Measurements from ENCODE around the gene IFNG. TPM values are rescaled to one million over a fixed set of nuclear protein-coding genes. Genes with fewer than 3 reads are reported as not detected.

The IFNG gene
- total and polyA plus RNA-seq, 9 of the 15 experiments (the other 6 are each of a cell fraction or from before 2014, with no cell fraction given), result 0.38 TPM; not detected in 8

- TF ChIP-seq E2F8 (IDR thresholded peaks at IDR 0.05; ENCODE audit: low read depth, partially characterized antibody), result no peak
- no peak for TF ChIP-seq MCM7 (IDR thresholded peaks at IDR 0.05)
- 0 out of 2 replicates have a peak, but pooled peaks have one; percentile 28 for TF ChIP-seq ZNF143 (CRISPR knock-in tag; IDR thresholded peaks at IDR 0.05)
- no peak for TF ChIP-seq NR2F6 (CRISPR knock-in tag; IDR thresholded peaks at IDR 0.05)
- no peak for TF ChIP-seq ZBTB8A (IDR thresholded peaks at IDR 0.05; ENCODE audit: partially characterized antibody)
- TF ChIP-seq TSC22D4 (tag; IDR thresholded peaks at IDR 0.05), result no peak
- no peak for TF ChIP-seq PRPF4 (IDR thresholded peaks at IDR 0.05; ENCODE audit: insufficient read depth, low read depth, low read length, poor library complexity, severe bottlenecking)
- no peak for TF ChIP-seq ETV5 (CRISPR knock-in tag; IDR thresholded peaks at IDR 0.05; ENCODE audit: low read depth)
- no peak for TF ChIP-seq HMG20A (CRISPR knock-in tag; conservative IDR thresholded peaks at IDR 0.05)
- TF ChIP-seq MCM5 (IDR thresholded peaks at IDR 0.05; ENCODE audit: low read depth), result no peak
- TF ChIP-seq THRB (CRISPR knock-in tag; conservative IDR thresholded peaks at IDR 0.05), result no peak
- TF ChIP-seq CBFA2T3 (IDR thresholded peaks at IDR 0.05), result no peak
- no peak for TF ChIP-seq CEBPG (CRISPR knock-in tag; IDR thresholded peaks at IDR 0.05)
- peak; percentile 53 to 90 for TF ChIP-seq CEBPG (tag; conservative IDR thresholded peaks at IDR 0.05 in 1 of 2, IDR thresholded peaks at IDR 0.05 in 1 of 2)
- TF ChIP-seq FOXJ2 (tag; IDR thresholded peaks at IDR 0.05), result no peak
- TF ChIP-seq ZNF316 (IDR thresholded peaks at IDR 0.05), result no peak
- TF ChIP-seq PML (IDR thresholded peaks at IDR 0.05; ENCODE audit: low read length), result no peak
- no peak for TF ChIP-seq MEF2A (IDR thresholded peaks at IDR 0.05; ENCODE audit: control insufficient read depth, low read depth, low read length)
- TF ChIP-seq MEIS2 (IDR thresholded peaks at IDR 0.05; ENCODE audit: partially characterized antibody), result peak; percentile 39
- no peak for TF ChIP-seq FOXK2 (conservative IDR thresholded peaks at IDR 0.05 in 1 of 2, IDR thresholded peaks at IDR 0.05 in 1 of 2; ENCODE audit: low read depth in 2 of 2)
- TF ChIP-seq ZFX (CRISPR knock-in tag; IDR thresholded peaks at IDR 0.05), result no peak
- TF ChIP-seq ZNF398 (CRISPR knock-in tag; IDR thresholded peaks at IDR 0.05), result no peak
- TF ChIP-seq FOXK1 (CRISPR knock-in tag; IDR thresholded peaks at IDR 0.05; ENCODE audit: borderline replicate concordance), result no peak
Observed at GRCh38 chr12:68180792-68181744, 21.5 kb upstream of the IFNG start (continued).

Data from K562 (cell line).